Esophagus squamous epithelium (tissue), 4 donors: Measurements from ENCODE around the gene NFIB.

Experiments used
- CTCF ChIP-seq, 6 experiments: fragments of 450-650 bp in 4 of 6; fragments of 200-600 bp in 2 of 6; sonication (generic) in 2 of 6; IDR thresholded peaks; one replicate each; pipeline ENCODE4 v1.5.1; 2016 to 2019; ENCODE audit warnings: antibody characterized with exemption in 6 of 6, mild to moderate bottlenecking in 4 of 6, moderate library complexity in 4 of 6
- POLR2A ChIP-seq, 4 donors: fragments of 450-650 bp; IDR thresholded peaks; one replicate each; pipeline ENCODE4 v1.6.1; 2017; ENCODE audit warnings: antibody characterized with exemption in 4 of 4, mild to moderate bottlenecking in 4 of 4, moderate library complexity in 3 of 4

- TF ChIP-seq POLR2A (IDR thresholded peaks at IDR 0.05) (no peak), CTCF (IDR thresholded peaks at IDR 0.05) (no peak)
Observed at GRCh38 chr9:14175778-14176177, 138.2 kb downstream of the NFIB start.
